ENCODE results near the gene DBF4. TPM values are rescaled to one million over a fixed set of nuclear protein-coding genes. Genes with fewer than 3 reads are reported as not detected.

DBF4 gene
- total RNA-seq, 1 donor from 2014 or later: 148 TPM

GRCh38 chr7:87933953-87934698 lies 57.8 kb downstream of the DBF4 start, which contains the start of gene ADAM22:
TSS of gene ADAM22 (plus strand) at chr7:87934251. CDS start at chr7:87934466, 215 bp downstream.
- H3K9me3 ChIP-seq (ENCODE audit: low read depth): no peaks in the 10 kb centered on the region
- H3K4me3 ChIP-seq: peak within 1 kb of the TSS; percentile 70
- no peaks in the 10 kb centered on the region for H4K20me1 ChIP-seq (ENCODE audit: low read depth)
- peak; percentile 95 for DNase-seq (ENCODE audit: low spot score)
- Mint-ChIP-seq H3K27me3 (ENCODE audit: insufficient read depth, low read depth) (peaks cover 3% of the 10 kb centered on the region), H3K4me3 (peak within 1 kb of the TSS; percentile 95), H3K36me3 (peaks cover 9% of the 10 kb centered on the region), H3K9me3 (no peaks in the 10 kb centered on the region), H3K4me1 (peaks cover 7% of the 10 kb centered on the region), H3K27ac (no peak within 1 kb of the TSS)
- H3K9ac ChIP-seq: no peak within 1 kb of the TSS
- no peaks in the 10 kb centered on the region for H3K4me1 ChIP-seq
- H2AFZ ChIP-seq (replicated peaks): peak within 1 kb of the TSS; percentile 91
- H3K27ac ChIP-seq: no peak within 1 kb of the TSS
- H3K27me3 ChIP-seq: peaks cover 21% of the 10 kb centered on the region
- no peaks in the 10 kb centered on the region for H3K36me3 ChIP-seq
- H3K4me2 ChIP-seq: peak within 1 kb of the TSS; percentile 95
- TF ChIP-seq EZH2phosphoT487 (IDR thresholded peaks at IDR 0.05): no peak
- TF ChIP-seq CTCF (IDR thresholded peaks at IDR 0.05): peak; percentile 19
- no peak for TF ChIP-seq EZH2 (IDR thresholded peaks at IDR 0.05)
- H3F3A ChIP-seq (ENCODE audit: low read depth): peaks cover 10% of the 10 kb centered on the region
- H3K79me2 ChIP-seq (ENCODE audit: low read depth): no peaks in the 10 kb centered on the region

- Histone ChIP-seq H3K27me3 (peaks cover 21% of the 10 kb centered on the region), H3K36me3 (no peaks in the 10 kb centered on the region), H3K4me2 (peak overlapping the region; percentile 95), H3K9ac (no peak overlapping the region), H4K20me1 (ENCODE audit: low read depth) (no peaks in the 10 kb centered on the region), H3K27ac (no peak overlapping the region), H3K9me3 (ENCODE audit: low read depth) (no peaks in the 10 kb centered on the region), H3K4me1 (no peaks in the 10 kb centered on the region), H3K4me3 (peak overlapping the region; percentile 70), H3F3A (ENCODE audit: low read depth) (peaks cover 10% of the 10 kb centered on the region), H2AFZ (replicated peaks) (peak overlapping the region; percentile 91), H3K79me2 (ENCODE audit: low read depth) (no peaks in the 10 kb centered on the region)
- H3K27me3 Mint-ChIP-seq (ENCODE audit: insufficient read depth, low read depth): peaks cover 3% of the 10 kb centered on the region
- DNase-seq (ENCODE audit: low spot score): peak; percentile 52
- peaks cover 7% of the 10 kb centered on the region for H3K4me1 Mint-ChIP-seq
- TF ChIP-seq CTCF (IDR thresholded peaks at IDR 0.05) (no peak), EZH2 (IDR thresholded peaks at IDR 0.05) (peak; percentile 37)
- no peaks in the 10 kb centered on the region for H3K9me3 Mint-ChIP-seq
- H3K27ac Mint-ChIP-seq: no peak overlapping the region
- H3K36me3 Mint-ChIP-seq: peaks cover 9% of the 10 kb centered on the region
- H3K4me3 Mint-ChIP-seq: peak overlapping the region; percentile 95
Observed at GRCh38 chr7:87934699-87935383, 58.5 kb downstream of the DBF4 start.

GRCh38 chr7:87935384-87935706 lies 59.1 kb downstream of the DBF4 start:
- Histone ChIP-seq H3K27ac (no peak overlapping the region), H3K4me2 (peak overlapping the region; percentile 95), H3K9me3 (ENCODE audit: low read depth) (no peaks in the 10 kb centered on the region), H2AFZ (replicated peaks) (no peak overlapping the region), H3K4me3 (peak overlapping the region; percentile 70), H4K20me1 (ENCODE audit: low read depth) (no peaks in the 10 kb centered on the region), H3K79me2 (ENCODE audit: low read depth) (no peaks in the 10 kb centered on the region), H3K9ac (no peak overlapping the region), H3K27me3 (peaks cover 21% of the 10 kb centered on the region), H3K36me3 (no peaks in the 10 kb centered on the region), H3F3A (ENCODE audit: low read depth) (peaks cover 10% of the 10 kb centered on the region), H3K4me1 (no peaks in the 10 kb centered on the region)
- Mint-ChIP-seq H3K27me3 (ENCODE audit: insufficient read depth, low read depth) (peaks cover 3% of the 10 kb centered on the region), H3K9me3 (no peaks in the 10 kb centered on the region), H3K4me1 (peaks cover 7% of the 10 kb centered on the region), H3K4me3 (peak overlapping the region; percentile 95), H3K36me3 (peaks cover 9% of the 10 kb centered on the region), H3K27ac (no peak overlapping the region)
- DNase-seq (ENCODE audit: low spot score): no peak
- TF ChIP-seq CTCF (IDR thresholded peaks at IDR 0.05): no peak
- no peak for TF ChIP-seq EZH2phosphoT487 (IDR thresholded peaks at IDR 0.05)
- no peak for TF ChIP-seq EZH2 (IDR thresholded peaks at IDR 0.05)

Data from neural progenitor cell (in vitro differentiated cells).